Ureter (tissue), 1 donor: Measurements from ENCODE around the gene PRTN3. TPM values are rescaled to one million over a fixed set of nuclear protein-coding genes. Genes with fewer than 3 reads are reported as not detected.

Experiments
- DNase-seq: peaks from one replicate; pipeline ENCODE4 v3.0.0-alpha.2; 2020; ENCODE audit warnings: low spot score
- total RNA-seq: library from RNA; stranded (reverse); gene quantifications from one replicate; pipeline ENCODE4 v1.2.4, GENCODE V29; 2023
- donor health status: DM: yes; HTN: yes; CAD: no.

The PRTN3 gene
- total RNA-seq, 1 donor from 2014 or later: not detected

DNA sequence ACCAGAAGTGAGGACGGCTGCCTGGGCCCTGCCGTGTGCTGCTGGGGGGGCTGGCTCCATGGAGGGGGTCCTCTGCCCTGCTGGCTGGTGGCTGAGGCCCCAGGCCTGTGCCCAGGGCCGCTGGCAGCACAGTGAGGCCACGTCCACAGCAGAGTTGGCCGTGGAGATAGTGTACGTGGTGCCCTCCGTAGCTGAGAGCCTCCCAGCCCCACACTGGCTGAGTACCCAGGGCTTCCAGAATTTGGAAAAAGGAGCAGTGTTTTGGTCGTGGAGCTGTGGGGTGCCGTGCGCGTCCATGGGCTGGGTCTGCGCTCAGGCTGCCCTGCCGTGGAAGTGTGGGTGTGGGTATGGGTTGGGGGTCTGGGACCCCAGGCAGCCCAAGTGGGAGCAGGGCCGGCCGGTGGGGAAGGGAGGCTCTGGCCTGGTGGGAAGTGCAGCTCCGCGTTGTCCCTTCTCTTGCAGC lies 37.7 kb upstream of the PRTN3 start:
- no peak for DNase-seq

- no peak for DNase-seq
These were observed 36.9 kb upstream of the PRTN3 start for GRCh38 chr19:803686-804418.

DNA sequence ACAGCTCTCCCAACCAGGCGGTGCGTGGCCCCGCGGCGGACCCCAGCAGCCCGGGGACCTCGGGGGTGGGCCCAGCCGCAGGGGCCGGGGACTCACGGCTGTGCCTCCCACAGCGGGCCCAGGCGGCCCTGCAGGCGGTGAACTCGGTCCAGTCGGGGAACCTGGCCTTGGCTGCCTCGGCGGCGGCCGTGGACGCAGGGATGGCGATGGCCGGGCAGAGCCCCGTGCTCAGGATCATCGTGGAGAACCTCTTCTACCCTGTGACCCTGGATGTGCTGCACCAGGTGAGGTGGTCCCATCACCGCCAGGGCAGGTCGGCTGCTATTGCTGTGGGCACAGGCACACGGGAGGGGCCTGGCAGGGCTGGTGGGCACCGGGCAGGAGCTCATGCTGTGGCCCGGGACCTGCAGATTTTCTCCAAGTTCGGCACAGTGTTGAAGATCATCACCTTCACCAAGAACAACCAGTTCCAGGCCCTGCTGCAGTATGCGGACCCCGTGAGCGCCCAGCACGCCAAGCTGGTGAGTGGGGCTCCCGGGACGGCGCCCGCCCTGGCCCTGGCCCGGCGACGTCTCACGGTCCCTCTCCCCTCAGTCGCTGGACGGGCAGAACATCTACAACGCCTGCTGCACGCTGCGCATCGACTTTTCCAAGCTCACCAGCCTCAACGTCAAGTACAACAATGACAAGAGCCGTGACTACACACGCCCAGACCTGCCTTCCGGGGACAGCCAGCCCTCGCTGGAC lies 36.2 kb upstream of the PRTN3 start:
- DNase-seq: no peak

- no peak for DNase-seq
These were observed 35.6 kb upstream of the PRTN3 start for GRCh38 chr19:805166-805551.

DNA sequence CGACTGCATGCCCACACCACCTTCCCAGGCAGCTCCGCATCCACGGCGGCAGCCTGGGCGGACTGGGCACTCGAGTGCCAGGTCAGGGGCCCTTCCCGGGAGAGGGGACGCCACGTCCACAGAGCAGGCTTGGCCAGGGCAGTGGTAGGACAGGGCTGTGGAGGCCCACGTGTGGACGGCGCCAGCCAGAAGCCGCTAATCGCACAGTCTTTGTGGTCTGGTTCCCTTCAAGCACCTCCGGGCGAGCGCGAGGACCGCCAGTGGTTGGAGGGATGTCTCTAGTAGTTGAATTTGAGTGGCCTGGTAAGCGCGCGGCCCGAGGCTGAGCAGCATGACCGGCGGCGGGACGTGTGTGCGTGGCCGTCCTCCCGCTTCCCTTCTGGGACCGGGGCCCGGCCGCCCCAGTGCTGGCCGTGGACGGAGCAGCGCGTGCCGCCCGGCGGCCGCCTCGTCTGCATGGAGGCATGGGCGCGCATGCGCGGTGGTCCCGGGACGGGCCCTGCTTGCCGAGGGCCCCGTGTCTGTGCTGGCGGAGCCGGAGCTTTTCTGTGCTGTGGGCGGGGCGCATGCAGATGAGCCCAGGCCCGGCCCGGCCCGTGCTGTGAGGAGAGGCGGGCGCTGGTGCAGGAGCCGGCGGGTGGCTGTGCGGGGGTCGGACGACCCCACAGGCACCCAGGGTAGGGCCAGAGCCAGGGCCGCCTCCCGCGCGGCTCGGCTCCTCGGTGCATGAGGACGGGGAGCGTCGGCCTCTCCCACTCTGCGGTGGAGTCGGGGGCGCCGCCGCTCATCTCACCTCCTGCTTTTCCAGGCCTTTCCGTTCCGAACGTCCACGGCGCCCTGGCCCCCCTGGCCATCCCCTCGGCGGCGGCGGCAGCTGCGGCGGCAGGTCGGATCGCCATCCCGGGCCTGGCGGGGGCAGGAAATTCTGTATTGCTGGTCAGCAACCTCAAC lies 34.9 kb upstream of the PRTN3 start:
- no peak for DNase-seq

DNA sequence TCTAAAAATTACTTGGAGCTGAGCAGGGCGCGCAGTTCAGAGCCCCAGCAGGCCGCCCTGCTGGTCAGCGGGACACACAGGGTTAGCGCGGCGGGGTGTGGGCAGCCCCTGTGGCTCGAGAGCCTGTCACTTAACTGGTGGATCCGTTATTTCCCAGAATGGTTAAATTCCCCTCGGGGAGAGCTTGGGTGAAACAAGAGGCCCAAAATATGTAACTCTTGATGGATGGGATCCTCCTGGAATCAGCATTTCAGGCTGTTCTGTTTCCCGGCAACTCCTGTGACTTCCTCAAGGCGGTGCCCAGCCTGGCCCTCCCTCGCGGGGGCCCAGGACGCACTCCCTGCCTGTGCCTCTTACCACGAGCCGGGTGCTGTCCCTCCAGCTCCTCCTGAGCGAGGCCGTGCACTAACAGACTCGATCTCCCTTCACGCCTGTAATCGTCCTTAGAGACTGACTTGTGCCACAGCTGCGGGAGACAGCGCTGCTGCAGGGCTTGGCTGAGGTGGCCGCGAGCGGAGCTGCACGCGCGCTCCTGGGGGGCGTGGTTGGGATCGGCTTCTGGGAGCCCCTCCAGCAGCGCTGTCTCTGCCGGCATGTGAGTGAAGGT lies 33.9 kb upstream of the PRTN3 start:
- DNase-seq: no peak

DNA sequence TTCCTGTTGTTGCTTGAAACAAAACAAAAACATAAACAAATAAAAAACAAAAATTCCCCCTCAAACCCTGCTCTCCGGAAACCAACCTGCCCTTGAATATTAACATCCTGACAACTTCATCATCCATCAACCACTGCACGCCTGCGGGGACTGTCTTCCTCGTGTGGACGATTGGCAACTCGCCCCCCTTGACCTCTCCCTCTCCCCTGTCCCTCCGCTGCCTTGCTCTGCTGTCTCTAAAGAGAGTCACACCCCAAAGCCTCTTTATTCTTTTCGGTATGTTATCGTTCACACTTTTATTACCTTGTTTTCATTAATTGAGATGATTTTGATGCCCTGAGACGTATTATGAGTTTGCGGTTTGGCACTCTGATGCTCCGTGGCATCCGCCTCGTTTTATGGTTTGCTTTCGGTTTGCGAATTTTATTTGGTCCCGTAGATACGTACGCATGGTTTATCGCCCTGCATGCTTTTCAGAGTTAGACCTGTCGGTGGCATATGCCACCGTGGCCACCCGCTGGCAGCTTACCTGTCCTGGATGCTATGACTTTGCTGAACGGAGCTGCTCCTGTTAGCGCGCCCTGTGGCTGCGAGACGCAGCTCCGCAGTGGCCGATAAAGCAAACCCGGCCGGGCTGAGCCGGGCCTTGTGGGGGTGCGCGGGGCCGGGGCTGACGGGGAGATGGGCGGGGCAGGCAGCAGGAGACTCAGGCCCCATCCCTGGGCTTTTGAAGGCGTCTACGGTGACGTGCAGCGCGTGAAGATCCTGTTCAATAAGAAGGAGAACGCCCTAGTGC lies 33.0 kb upstream of the PRTN3 start:
- no peak for DNase-seq

DNA sequence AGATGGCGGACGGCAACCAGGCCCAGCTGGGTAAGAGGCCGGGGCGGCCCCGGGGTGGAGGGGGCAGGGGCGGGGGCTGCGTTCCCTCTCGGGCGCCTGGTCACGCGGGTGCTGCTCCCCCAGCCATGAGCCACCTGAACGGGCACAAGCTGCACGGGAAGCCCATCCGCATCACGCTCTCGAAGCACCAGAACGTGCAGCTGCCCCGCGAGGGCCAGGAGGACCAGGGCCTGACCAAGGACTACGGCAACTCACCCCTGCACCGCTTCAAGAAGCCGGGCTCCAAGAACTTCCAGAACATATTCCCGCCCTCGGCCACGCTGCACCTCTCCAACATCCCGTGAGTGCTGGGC lies 32.4 kb upstream of the PRTN3 start:
- no peak for DNase-seq

- DNase-seq: no peak
These were observed 30.5 kb upstream of the PRTN3 start for GRCh38 chr19:810077-810855.

GRCh38 chr19:810883-811489 lies 29.8 kb upstream of the PRTN3 start:
- no peak for DNase-seq

DNA sequence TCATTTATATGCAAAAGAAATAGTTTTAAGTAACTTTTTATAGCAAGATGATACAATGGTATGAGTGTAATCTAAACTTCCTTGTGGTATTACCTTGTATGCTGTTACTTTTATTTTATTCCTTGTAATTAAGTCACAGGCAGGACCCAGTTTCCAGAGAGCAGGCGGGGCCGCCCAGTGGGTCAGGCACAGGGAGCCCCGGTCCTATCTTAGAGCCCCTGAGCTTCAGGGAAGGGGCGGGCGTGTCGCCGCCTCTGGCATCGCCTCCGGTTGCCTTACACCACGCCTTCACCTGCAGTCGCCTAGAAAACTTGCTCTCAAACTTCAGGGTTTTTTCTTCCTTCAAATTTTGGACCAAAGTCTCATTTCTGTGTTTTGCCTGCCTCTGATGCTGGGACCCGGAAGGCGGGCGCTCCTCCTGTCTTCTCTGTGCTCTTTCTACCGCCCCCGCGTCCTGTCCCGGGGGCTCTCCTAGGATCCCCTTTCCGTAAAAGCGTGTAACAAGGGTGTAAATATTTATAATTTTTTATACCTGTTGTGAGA lies 29.2 kb upstream of the PRTN3 start:
- no peak for DNase-seq

DNA sequence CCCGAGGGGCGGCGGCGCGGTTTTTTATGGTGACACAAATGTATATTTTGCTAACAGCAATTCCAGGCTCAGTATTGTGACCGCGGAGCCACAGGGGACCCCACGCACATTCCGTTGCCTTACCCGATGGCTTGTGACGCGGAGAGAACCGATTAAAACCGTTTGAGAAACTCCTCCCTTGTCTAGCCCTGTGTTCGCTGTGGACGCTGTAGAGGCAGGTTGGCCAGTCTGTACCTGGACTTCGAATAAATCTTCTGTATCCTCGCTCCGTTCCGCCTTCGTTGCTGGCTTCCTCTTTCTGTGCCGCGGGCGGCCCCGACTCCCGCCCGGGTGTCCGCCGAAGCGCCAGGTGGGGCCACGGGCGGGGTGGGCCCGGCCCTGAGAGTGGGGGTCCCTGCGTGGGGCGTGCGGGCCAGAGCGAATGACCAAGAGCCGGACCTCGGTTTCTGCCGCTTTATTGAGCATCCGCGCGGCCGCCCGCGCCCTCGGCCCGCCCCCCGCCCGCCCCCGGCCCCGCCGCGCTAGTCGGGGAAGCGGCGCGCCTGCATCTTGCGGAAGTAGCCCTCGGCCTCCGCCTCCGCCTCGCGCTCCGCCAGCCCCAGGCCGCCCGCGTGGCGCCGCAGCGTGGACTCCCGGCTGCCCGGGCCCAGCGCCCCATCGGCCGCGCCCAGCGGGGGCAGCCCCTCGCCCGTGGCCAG lies 28.6 kb upstream of the PRTN3 start:
- DNase-seq: no peak

DNA sequence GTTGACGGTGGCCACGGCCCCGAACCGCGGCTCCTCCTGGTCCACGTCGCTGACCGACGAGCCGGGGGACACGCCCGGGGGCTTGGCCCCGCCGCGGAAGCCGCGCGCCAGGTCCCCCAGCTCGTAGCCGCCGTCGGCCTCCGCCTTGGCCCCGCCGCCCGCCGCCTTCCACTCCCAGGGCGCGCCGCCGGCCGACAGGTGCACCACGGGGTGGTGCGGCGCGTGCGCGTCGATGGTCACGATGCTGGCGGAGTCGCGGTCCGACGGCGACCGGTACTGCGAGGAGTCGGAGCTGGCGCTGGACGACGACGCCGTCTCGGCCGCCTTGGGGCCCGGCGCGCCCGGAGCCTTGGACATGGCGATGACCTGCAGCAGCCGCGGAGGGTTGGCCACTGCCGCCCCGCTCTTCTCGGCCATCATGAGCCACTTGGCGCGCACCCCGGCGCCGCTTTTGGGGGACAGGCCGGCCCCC lies 28.0 kb upstream of the PRTN3 start:
- DNase-seq: no peak

DNA sequence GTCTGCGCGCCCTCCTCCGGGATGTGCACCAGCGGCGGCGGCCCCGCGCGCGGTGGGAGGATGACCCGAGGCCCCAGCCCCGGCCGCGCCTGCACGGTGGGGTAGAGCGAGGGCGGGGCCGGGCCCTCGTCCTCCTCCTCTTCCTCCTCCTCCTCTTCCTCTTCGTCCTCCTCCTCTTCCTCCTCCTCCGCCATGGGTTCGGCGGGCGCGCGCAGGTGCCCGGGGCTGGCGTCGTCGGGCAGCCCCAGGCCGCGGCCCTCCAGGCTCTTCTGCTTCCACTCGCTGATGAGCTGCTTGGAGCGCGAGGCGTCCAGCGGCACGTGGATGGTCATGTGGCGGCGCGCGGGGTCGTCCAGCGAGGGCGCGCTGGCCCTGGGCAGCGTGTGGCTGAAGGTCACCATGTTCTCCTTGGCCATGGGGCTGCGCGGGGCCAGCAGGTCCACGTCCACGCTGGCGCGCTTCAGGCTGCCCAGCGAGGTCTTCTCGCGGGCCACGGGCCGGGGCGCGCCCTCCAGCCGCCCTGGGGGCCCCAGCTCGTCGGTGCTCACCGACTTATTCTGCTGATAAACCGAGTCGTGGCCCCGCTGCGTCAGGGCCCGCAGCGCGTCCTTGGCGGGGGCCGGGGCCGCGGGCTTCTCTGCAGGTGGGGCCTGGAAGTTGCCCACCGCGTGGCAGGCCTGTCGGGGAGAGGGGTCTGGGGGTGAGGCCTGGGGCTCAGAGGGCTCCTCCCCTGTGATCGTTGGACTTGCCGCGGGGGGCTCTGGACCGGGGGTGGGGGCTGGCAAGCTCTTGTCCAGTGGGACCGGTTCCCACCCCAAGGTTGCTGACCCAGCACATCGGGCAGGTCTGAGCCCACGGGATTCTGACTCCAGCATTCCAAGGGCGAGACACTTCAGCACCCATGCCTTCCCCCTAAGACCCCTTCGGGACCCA lies 27.3 kb upstream of the PRTN3 start:
- no peak for DNase-seq

DNA sequence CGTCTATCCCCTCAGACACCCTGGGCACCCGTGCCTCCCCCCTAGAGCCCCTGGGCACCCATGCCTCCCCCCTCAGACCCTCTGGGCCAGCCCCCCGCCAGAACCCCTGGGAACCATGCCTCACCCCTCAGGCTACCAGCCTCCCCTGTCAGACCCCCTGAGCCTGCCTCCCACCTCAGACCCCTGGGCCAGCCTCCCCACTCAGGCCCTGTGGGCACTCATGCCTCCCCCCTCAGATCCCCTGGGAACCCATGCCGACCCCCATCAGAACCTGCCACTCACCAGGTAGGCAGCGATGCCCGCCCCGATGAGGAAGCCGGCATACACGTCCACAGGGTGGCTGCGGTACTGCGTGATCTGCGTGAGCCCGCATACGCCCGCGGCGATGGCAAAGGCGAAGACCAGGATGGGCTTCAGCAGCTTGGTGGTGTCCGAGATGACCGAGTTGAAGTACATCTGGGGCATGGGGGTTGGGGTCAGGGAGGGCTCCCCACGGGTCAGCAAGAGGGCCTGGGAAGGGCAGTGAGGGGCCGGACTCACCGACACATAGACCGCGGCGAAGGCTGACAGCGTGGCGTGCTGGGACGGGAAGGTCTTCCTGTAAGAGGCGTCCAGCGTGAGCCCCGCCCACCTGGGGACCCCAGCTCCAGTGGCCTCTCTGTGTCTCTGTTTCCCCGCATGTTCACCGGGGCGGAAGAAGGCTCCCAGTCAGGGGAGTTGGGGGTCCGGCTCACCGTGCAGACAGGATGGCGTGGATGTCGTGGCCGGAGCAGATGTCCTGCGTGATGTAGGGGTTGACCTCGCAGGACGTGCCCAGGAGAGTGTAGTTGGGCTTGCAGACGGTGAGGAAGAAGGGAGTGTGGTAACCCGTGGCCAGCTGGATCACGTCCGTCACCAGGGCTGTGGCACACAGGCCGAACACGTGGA lies 26.4 kb upstream of the PRTN3 start:
- DNase-seq: no peak

DNA sequence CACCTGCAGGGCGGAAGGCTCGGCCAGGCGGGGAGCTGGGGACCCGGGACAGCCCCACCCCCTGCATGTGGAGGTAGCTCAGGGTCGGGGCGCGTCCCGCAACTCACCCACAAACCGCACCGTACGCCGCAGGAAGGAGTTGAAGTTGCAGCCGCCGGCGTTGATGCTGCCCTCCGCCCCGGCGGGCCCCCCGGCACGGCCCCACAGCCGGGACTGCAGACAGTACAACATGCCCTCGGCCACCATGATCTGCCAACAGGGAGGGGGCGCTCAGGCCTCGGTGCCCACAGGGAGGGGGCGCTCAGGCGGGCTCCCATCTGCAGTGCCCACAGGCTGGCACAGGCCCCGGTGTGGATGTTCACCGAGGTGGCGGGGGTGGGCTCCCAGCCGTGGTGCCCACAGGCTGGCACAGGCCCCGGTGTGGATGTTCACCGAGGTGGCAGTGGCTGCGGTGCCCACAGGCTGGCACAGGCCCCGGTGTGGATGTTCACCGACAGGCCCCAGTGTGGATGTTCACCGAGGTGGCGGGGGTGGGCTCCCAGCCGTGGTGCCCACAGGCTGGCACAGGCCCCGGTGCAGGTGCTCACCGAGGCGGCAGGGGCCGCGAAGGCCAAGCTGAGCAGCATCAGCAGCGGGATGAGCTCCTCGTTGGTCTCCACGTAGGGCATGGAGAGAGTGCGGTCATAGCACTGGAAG lies 25.6 kb upstream of the PRTN3 start:
- DNase-seq: no peak
